Right lobe of liver (tissue), 4 donors: Measurements from ENCODE around the gene METAP1D.

Experiments
- POLR2A ChIP-seq: fragments of 450-650 bp; IDR thresholded peaks from one replicate; pipeline ENCODE4 v1.6.1; 2017; ENCODE audit warnings: antibody characterized with exemption, mild to moderate bottlenecking
- TF ChIP-seq, protein P1 (sequence below), 4 donors: fragments of 200-600 bp in 3 of 4; fragments of 450-650 bp in 1 of 4; IDR thresholded peaks; one replicate each; pipeline versions ENCODE4 v1.5.1 to v1.8.0; 2016 to 2022; ENCODE audit warnings: antibody characterized with exemption in 4 of 4, mild to moderate bottlenecking in 2 of 4
- donor health status: DM: no; HTN: no; CAD: no.
- donor health status: DM: no; HTN: no; CAD: no.
- donor health status: DM: no; HTN: yes; CAD: no.

DNA sequence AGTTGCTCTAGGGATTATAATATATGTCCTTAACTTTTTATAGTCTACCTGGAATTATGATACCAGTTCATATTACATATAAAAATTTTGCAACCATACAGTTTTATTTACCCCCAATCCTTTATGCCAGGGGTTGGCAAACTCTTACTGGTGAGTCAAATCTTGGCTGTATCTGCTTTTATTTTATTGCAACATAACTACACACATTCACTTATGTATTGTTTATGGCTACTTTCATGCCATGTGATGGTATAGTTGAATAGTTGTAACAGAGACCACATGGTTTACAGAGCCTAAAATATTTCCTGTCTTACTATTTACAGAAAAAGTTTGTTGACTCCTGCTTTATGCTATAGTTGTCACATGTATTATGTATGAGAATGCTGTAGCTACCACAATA is 128.7 kb downstream of the METAP1D start:
- TF ChIP-seq POLR2A, result no peak
- TF ChIP-seq, protein P1, sequence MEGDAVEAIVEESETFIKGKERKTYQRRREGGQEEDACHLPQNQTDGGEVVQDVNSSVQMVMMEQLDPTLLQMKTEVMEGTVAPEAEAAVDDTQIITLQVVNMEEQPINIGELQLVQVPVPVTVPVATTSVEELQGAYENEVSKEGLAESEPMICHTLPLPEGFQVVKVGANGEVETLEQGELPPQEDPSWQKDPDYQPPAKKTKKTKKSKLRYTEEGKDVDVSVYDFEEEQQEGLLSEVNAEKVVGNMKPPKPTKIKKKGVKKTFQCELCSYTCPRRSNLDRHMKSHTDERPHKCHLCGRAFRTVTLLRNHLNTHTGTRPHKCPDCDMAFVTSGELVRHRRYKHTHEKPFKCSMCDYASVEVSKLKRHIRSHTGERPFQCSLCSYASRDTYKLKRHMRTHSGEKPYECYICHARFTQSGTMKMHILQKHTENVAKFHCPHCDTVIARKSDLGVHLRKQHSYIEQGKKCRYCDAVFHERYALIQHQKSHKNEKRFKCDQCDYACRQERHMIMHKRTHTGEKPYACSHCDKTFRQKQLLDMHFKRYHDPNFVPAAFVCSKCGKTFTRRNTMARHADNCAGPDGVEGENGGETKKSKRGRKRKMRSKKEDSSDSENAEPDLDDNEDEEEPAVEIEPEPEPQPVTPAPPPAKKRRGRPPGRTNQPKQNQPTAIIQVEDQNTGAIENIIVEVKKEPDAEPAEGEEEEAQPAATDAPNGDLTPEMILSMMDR (IDR thresholded peaks at IDR 0.05), result no peak
